Measurements from ENCODE around the gene THUMPD2.
A peak's percentile ranks its signal among the peaks of the same experiment; 100 is the strongest.
"Not testable (repeated sequence)": the region's sequence is repeated elsewhere in the genome, so short reads cannot be mapped to it uniquely, and the experiment has no call there.

The THUMPD2 gene, protein sequence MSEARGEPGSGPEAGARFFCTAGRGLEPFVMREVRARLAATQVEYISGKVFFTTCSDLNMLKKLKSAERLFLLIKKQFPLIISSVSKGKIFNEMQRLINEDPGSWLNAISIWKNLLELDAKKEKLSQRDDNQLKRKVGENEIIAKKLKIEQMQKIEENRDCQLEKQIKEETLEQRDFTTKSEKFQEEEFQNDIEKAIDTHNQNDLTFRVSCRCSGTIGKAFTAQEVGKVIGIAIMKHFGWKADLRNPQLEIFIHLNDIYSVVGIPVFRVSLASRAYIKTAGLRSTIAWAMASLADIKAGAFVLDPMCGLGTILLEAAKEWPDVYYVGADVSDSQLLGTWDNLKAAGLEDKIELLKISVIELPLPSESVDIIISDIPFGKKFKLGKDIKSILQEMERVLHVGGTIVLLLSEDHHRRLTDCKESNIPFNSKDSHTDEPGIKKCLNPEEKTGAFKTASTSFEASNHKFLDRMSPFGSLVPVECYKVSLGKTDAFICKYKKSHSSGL

DNA sequence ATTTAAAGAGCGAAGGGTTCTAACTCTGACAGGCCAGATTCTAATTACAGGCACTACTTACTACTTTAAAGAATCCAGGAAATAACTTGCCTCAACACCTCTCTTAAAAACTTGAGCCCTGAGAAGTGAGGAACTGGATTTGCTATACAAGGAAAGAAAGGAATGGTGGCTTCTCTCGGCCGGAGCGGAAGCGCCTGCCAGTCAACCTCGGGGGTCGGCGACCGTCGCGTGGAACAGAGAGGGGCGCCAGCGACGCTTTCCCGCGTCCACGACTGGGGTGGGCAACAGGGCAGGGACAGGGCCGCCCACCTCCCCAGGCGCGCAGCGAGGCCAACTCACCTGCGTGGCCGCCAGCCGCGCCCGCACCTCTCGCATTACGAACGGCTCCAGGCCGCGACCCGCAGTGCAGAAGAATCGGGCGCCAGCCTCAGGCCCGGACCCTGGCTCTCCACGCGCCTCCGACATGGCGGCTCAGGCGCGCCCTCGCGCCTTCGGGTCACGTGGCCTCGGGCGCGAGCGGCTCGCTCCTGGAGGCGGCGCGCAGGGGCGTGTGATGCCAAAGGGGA, at the start of gene THUMPD2:
Gene THUMPD2, minus strand, starts transcription at position 484 of the 566 bp plus-strand sequence. Its CDS starts 19 bp downstream, at position 465.
- peak; percentile 58 for DNase-seq

DNA sequence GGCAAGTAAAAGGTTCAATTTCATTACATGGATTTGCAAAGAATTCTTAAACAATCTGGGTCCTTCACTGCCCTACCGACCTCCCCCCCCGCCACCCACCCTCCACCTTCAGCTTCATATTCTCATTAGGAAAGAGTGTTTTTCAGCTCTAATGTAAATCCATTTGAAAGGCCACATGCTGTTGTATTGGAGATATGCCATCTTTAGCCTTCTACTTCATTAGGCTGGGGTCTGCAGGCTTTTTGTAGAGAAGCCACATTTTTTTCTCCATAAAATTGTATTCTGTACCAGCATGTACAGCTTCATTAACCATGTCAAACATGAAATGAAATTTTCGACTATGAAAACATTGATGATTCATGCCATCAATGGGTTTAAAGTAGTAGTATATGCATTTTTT, 42.8 kb upstream of the THUMPD2 start:
- DNase-seq, result no peak

DNA sequence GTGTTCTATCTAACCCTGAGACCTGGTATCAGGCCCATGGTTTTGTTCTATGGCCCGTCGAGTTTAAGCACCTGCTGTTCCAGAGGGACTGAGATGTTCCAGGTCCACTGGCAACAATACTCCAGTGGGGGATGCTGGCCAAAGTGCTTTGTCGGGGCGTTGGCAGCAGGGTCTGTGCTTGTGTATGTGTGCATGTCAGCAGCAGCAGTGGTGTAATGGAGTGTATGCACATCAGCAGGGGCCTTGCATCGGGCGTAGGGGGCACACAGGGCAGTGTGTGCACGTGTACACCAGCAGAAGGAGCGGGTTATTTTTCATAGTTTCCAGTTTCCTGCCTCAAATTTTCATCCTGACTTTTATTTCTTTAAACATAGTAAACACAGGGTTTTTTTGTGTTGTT, 37.8 kb upstream of the THUMPD2 start:
- no peak for DNase-seq

DNA sequence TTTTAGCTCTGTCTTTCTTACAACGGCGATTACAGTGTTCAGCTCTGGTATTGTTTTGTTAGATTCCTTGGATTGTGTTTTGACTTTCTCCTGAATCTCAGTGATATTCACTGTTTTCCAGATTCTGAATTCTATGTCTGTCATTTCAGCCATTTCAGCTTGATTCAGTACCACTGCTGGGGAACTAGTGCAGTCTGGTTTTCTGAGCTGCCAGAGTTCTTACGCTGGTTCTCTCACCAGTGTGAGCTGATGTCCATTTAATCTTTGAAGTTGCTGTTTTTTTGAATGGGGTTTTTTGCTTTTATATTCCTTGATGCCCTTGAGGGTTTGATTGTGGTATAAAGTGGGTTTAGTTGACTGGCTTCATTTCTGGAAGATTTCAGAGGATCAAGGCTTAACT, 37.4 kb upstream of the THUMPD2 start:
- no peak for DNase-seq

DNA sequence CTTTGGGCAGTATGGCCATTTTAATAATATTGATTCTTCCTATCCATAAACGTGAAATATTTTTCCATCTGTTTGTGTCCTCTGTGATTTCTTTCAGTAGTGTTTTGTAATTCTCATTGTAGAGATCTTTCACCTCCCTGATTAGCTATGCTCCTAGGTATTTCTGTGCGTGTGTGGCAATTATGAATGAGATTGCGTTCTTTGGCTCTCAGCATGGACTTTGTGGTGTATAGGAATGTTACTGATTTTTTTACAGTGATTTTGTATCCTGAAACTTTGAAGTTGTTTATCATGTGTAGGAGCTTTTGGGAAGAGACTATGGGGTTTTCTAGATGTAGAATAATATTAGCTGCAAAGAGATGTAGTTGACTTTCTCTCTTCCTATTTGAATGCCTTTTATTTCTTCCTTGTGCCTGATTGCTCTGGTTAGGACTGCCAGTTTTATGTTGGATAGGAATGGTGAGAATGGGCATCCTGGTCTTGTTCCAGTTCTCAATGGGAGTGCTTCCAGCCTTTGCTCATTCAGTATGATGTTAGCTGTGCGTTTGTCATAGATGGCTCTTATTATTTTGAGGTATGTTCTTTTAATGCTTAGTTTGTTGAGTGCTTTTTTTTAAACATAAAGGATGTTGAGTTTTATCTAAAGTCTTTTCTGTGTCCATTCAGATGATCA, 27.0 kb upstream of the THUMPD2 start:
- no peak for DNase-seq

DNA sequence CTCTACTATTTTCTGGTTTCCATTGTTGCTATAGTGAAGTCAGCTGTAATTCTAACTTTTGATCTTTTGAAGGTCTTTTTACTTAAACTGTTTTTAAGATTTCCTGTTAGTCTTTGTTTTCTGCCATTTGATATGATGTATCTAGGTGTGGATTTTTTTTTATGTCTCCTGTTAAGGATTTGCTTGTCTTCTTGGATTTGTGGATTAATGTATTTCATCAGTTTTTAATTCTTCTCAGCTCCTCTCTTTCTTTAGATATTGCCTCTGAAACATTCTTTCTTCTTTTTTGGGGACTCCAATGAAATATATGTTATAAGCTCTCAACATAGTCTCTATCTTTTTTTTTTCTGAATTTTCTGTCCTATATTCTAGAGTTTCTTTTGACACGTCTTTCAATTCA, 24.8 kb upstream of the THUMPD2 start:
- DNase-seq, result no peak

DNA sequence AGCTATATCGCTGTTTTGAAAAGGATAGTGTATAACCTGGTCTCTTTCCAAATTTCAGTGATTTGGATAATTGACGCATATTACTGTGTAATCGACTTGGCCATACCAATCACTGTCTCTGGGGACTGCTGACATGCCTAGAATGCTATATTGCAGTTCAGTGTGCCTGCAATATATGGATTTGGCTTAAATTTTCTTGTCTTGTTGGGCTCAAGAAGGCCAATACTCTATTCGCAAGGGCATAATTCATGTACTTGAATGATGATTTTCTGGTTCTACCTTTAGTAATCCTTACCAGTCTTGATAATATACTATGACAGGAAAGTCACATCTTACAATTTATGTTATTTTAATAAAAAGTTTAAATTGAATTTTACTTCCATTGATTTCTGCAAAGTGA, 21.7 kb upstream of the THUMPD2 start:
- no peak for DNase-seq

DNA sequence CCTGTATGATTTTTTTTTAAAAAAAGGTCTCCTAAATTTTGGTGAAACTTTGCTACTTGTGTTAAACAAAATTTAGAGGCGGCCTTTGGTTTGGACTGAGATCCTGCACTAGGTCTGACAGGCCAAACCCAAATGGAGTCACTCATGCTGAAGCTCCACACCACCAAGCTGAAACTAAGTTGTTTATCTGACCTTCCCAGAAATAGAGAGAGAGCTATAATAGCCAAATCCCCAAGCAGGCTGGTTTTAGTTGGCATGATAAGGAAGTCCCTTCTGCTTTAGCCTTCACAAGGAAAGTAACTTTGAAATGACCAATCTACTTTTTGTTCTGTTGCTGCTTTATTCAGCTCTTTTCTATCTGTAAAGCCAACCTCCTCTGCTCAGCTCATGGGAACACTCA, 17.1 kb upstream of the THUMPD2 start:
- DNase-seq, result no peak

DNA sequence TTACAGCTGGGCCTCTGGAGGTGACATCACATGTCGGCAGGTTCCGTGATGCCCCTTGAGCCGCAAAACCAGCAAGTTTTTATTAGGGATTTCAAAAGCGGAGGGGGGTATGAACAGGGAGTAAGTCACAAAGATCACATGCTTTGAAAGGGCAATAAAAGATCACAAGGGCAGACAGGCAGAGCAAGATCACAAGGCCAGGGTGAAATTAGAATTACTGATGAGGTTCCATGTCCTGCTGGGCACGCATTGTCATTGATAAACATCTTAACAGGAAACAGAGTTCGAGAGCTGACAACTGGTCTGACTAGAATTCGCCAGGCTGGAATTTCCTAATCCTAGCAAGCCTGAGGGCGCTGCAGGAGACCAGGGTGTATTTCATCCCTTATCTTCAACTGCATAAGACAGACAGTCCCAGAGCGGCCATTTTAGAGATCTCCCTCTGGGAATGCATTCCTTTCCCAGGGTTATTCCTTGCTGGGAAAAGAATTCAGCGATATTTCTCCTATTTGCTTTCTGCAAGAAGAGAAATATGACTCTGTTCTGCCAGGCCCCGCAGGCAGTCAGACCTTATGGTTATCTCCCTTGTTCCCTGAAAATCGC, 11.3 kb upstream of the THUMPD2 start:
- not testable (repeated sequence) for DNase-seq

DNA sequence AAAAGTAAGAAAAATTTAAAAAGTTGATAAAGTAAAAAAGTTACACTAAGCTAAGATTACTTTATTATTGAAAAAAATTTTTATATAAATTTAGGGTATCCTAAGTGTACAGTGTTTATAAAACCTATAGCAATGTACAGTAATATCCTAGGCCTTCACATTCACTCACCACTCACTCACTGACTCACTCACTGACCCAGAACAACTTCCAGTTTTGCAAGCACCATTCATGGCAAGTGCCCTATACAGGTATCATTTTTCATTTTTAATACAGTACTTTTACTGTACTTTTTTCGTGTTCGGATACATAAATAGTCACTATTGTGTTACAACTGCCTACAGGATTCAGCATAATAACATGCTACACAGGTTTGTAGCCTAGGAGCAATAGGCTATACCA, 8.9 kb upstream of the THUMPD2 start:
- no peak for DNase-seq

DNA sequence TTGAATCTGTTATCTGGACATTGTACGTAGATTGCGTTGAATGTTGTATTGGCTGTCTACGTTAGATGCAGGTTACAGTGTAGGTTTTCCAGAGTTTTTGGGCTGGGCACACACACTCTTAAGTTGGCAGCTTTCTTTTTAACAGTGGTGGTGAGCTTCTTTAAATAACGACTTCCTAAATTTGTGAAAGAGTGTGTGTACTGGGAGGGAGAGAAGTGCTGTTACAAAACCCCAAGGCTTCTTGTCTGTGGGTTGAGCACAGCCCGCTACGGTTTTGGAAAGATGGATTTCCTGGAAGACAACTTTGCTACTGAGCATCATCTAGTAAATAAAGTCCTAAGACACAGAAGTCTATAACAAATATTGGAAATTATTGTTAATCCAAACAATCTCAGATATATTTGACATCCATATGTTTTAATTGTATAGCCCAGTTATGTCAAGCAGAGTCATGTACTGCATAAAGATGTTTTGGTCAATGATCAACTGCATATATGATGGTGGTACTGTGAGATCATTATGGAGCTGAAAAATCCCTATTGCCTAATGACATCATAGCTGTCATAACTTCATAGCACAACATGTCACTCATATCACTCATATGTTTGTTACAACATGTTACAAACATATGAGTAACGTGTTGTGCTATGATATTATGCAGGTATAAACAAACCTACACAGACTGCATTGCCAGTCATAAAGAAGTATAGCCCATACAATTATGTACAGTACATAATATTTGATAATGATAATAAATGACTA, 7.9 kb upstream of the THUMPD2 start:
- DNase-seq, result no peak

DNA sequence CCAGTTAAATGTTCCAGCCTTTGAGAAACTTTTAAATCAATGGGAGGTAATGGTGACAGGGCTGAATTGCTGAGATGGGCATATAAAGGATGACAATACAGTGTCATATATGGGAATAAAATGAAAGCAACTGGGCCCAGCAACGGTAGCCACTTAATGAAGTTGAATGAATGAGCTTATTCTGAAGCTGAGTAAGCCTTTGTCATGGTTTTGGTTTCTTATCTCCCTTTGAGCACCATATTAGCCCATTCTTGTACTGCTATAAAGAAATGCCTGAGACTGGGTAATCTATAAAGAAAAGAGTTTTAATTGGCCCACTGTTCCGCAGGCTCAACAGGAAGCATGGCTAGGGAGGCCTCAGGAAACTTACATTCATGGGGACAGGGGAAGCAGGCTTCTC, 3.5 kb upstream of the THUMPD2 start:
- no peak for DNase-seq

DNA sequence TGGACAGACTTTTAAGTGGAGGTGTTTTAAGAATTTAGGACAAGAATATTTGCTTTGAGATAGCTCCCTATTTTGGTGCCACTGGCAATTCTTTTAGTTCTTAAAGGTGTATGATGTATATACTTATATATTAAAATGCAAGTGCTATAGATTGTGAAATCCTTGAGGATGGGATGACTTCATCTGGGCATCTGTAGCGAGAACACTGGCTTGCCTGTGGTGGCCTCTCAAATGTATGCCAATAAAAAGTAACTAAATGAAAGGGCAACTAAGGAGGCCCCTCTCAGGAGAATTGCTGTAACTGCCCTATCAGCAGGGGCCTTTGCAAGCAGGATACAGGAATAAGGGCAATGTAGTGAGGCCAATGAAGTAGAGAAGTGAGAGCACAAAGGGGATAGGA, 2.6 kb upstream of the THUMPD2 start:
- no peak for DNase-seq

DNA sequence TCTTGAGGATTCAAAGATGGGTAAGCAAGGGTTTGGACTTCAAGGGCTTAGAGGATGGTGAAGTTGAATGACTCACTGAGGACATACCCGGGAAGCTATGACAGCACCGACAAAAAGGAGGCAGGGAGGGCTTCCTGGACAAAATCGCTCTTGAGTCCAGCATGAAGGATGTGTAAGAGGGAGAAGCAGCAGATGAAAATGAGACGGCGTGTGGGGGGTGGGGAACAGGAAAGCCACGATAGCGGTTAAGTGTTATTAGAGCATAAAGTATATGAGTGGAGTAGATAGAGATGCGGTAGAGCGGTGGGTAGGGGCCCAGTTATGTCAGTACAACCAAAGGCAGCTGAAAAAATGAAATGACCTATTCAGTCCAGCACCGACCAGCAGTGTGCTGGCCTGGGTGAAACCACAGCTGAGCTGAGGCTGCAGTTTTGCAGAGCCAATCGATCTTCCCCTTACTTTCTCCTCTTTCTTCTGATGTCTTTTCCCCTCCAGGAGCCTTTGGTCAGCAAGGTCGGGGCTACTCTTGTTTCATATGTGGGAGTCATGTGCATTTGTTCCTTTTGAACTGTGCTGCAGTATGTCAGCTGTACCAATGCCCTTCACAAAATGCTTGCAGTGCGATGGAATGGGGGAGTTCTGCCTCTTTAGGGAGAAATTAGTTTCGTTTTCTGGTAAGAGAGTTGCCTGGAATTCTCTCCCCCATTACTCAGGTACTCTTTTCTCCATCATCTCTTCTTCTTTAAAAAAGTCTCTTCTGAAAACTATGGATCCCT, 2.0 kb upstream of the THUMPD2 start:
- no peak for DNase-seq

DNA sequence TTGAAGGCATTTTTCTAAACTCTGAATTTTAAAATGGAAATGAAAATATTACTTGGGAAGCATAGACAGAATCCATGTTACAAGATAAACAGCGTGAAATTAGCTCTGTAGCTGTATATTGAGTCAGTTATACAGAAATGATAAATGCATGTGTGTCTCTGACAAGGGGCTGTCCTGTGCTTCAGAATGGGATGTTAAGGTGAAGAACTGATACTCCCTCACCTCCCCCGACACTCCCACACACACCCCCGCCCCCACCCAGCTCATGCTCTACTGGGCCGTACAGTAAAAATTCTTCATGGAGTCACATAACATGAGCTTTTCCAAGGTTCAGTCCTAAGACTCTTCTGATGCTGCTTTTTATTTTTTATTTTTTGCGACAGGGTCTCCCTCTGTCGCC, 869 bp upstream of the THUMPD2 start:
- no peak for DNase-seq

DNA sequence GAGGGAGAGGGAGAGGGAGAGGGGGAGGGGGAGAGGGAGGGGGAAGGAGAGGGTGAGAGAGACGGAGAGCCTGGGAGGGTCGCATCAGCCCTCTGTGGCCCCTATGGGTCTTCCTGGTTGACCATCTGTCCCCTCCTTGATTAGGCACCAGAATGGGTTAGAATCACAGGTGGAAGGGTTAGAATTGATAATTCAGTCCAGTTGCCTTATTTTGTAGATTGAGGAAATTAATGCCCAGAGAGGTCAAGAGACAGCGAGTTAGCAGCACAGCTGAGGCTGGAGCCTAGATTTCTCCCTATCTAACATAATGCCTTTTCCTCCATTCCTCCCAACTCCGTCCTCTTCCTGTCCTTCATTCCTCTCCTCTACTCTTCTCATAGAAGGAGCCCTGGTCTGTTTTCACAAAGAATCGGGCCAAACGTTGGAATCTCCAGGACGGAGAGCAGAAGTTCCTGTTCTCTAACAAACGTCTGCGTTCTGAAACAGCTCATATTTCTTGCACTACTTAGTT, 338 bp upstream of the THUMPD2 start:
- DNase-seq, result no peak

DNA sequence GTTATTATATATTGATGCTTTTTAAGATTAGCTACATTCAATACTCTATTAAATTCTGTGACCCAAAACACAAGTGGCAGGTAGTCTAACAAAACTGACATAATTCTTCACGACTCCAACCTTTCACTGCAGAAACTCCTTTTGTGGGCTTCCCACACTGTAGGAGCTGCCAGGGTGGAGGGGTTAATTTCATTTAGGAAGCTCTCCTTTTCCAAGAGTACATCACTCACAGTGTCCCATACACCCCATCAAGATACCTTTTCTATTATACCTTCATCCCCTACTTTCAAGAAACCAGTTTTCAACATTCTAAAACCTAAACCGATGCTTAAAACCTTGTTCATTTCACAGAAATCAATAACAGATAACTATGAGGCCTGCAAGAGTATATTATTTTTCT, 825 bp downstream of the THUMPD2 start:
- no peak for DNase-seq

DNA sequence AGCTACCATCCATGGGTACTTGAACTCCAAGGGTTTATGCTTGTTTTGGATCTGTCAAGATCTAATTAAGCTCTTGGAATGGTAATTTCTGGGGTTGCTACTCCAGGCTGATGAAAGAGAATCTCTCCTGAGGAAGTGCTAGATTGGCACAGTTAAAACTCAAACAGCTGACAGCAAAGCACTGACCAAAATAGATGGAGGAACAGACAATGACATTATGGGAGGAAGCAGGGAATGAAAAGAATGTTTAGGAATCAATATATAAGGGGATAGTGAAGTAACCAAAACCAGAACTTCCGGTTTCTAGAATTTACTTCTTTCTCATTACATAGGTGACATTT, 6.3 kb downstream of the THUMPD2 start:
- no peak for DNase-seq

DNA sequence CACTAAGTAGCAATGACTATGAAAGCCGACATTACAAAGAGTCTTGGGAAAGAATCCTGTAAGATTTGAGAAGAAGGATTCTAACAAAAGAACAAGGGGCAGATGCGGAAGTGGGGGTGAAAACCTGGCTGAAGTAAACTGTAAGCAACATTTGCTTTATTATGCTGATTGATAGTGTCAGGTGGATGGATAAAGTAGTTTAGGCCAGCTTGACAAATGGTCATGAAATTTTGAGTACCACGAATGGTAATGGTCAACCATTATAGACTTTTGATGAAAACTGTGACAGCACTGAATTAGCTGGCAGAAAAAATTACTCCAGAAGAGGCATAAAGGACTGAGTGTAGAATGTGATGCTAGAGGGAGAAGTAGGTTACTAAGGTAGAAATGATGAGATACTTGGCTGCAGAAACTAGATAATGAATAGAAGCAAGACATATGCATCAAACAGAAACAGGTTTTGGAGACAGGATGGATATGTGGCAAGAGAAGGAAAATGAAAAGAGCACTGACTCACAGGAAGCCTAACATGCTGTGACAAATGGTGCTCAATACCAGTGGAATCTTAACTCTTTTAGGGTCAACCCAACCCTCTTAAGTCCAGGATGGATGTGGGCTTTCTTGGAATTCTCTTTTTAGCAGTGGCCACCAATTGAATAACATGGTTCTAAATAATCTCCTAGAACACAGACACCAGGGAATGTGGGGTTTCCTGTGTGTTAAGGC, 6.8 kb downstream of the THUMPD2 start:
- DNase-seq, result no peak

DNA sequence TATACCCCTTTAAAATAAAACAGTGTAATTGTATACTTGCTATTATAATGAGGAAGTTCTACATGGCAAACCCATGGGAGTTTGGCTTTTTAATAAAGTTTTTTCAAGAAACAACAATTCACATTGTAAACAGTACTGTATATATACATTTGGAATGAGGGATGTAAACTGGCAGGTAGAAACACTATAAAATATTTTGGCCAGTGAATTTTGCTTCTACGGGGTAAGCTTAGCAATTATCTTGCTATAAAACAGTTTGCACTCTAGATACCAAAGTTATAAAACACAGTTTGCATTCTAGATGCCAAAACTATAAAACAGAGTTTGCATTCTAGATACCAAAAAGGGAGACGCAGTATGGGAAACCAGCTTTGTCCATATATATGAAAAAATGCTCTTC, 16.6 kb downstream of the THUMPD2 start:
- DNase-seq, result no peak

DNA sequence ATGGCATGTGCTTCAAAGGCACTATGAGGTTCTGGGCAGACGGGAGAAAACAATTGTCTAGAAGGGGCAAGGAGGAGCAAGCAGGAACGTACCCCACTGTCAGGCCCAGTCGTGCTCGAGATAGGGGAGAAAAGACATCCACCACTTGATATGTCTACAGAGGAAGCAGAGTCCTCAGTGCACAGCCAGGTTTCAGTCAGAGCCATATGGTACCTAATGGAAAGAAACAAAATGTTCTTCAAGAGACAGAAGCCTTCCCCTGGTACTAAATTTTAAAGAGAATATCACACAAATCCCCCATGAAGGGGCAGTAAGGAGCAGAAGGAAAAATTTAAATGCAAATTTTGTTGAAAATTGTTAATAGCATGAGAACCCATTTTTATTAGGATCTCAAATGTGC, 21.9 kb downstream of the THUMPD2 start:
- no peak for DNase-seq
